OCI-LY7 (cell line): Measurements from ENCODE around the gene SYTL3. TPM values are rescaled to one million over a fixed set of nuclear protein-coding genes. Genes with fewer than 3 reads are reported as not detected.

ENCODE experiments used
- BruUV-seq: library from RNA; stranded (reverse); fragments of 400-500 nt; replicated peaks from 2 replicates; lab custom pipeline; 2021; lab: Mats Ljungman, UMichigan
- CTCF ChIA-PET: fragments of 300-600 bp; sonication (Branson Sonifier 250); formaldehyde crosslinking; loops from one replicate; lab custom pipeline; 2022; ENCODE audit warnings: antibody characterized with exemption; ENCODE audit not compliant: unreplicated experiment; lab: Charles Lee
- POLR2A ChIA-PET: fragments of 300-600 bp; sonication (Branson Sonifier 250); formaldehyde crosslinking; loops from one replicate; lab custom pipeline; 2022; ENCODE audit warnings: antibody characterized with exemption; lab: Charles Lee
- DNase-seq: peaks from one replicate; pipeline ENCODE4 v3.0.0-alpha.2; 2015; ENCODE audit warnings: low spot score
- H2AFZ ChIP-seq: fragments of 200-600 bp; sonication (generic), shearing (Covaris generic); 2 replicates; pipeline ENCODE4 v1.6.1; 2014; ENCODE audit warnings: mild to moderate bottlenecking, antibody characterized with exemption, low read length, moderate library complexity
- H3K27ac ChIP-seq: fragments of 200-600 bp; sonication (generic); 2 replicates; pipeline ENCODE4 v1.5.1; 2014; ENCODE audit warnings: mixed run types, low read depth, mild to moderate bottlenecking, moderate library complexity, low read length, inconsistent platforms; ENCODE audit not compliant: poor library complexity, severe bottlenecking
- H3K36me3 ChIP-seq: fragments of 200-600 bp; sonication (generic); 2 replicates; pipeline ENCODE4 v1.6.1; 2014; ENCODE audit warnings: mild to moderate bottlenecking, antibody characterized with exemption, low read length, moderate library complexity, mixed read lengths; ENCODE audit not compliant: insufficient read depth
- H3K4me1 ChIP-seq: fragments of 200-600 bp; sonication (generic); 2 replicates; pipeline ENCODE4 v1.5.1; 2014; ENCODE audit warnings: mild to moderate bottlenecking, low read length; ENCODE audit not compliant: insufficient read depth, poor library complexity, severe bottlenecking
- H3K4me2 ChIP-seq: fragments of 200-600 bp; sonication (generic); 2 replicates; pipeline ENCODE4 v1.6.1; 2014; ENCODE audit warnings: mild to moderate bottlenecking, low read length
- H3K4me3 ChIP-seq: fragments of 200-600 bp; sonication (generic); 2 replicates; pipeline ENCODE4 v1.5.1; 2014; ENCODE audit warnings: mild to moderate bottlenecking, low read depth, low read length; ENCODE audit not compliant: poor library complexity, severe bottlenecking
- H3K79me2 ChIP-seq: fragments of 200-600 bp; sonication (generic); 2 replicates; pipeline ENCODE4 v1.6.1; 2016; ENCODE audit warnings: low read depth, mild to moderate bottlenecking, low read length, moderate library complexity, mixed read lengths; ENCODE audit not compliant: insufficient read depth
- H3K9me2 ChIP-seq: fragments of 200-600 bp; sonication (generic); 2 replicates; pipeline ENCODE4 v1.6.1; 2016; ENCODE audit warnings: mild to moderate bottlenecking, low read length, mixed read lengths; ENCODE audit not compliant: insufficient read depth
- H3K9me3 ChIP-seq: fragments of 200-600 bp; sonication (generic); 2 replicates; pipeline ENCODE4 v1.6.1; 2014; ENCODE audit warnings: mild to moderate bottlenecking, mixed run types, low read length, mixed read lengths
- H4K20me1 ChIP-seq: fragments of 200-600 bp; sonication (generic); 2 replicates; pipeline ENCODE4 v1.6.1; 2014; ENCODE audit warnings: mild to moderate bottlenecking, antibody characterized with exemption, low read length, moderate library complexity, mixed read lengths; ENCODE audit not compliant: insufficient read depth
- CTCF ChIP-seq: fragments of 200-600 bp; sonication (generic); conservative IDR thresholded peaks from 2 replicates; pipeline ENCODE4 v1.5.1; 2014; ENCODE audit warnings: mild to moderate bottlenecking, antibody characterized with exemption, low read length, moderate library complexity, mixed read lengths
- EZH2phosphoT487 ChIP-seq: fragments of 200-600 bp; sonication (generic); IDR thresholded peaks from 2 replicates; pipeline ENCODE4 v1.6.1; 2018; ENCODE audit warnings: low read depth, borderline replicate concordance, mild to moderate bottlenecking, mixed run types, antibody characterized with exemption, low read length, moderate library complexity, mixed read lengths
- intact Hi-C: fragments of 100-400 bp; cut with micrococcal nuclease; formaldehyde crosslinking; loops from one replicate; pipeline ENCODE4 v1.10.0; 2022; ENCODE audit not compliant: unreplicated experiment
- total RNA-seq, 2 experiments: library from RNA; depleted of rRNA in 1 of 2; stranded (reverse); fragments of >200 nt in 1 of 2; shearing (Covaris generic) in 1 of 2; gene quantifications; 2 replicates each; pipeline ENCODE4 v1.2.3, GENCODE V29; 2014 to 2022

SYTL3 gene
- total RNA-seq, 2 experiments from 2014 or later, result 0.32 to 0.89 TPM

- no peaks in the 10 kb centered on the region for H4K20me1 ChIP-seq
- no peak overlapping the region for H3K4me3 ChIP-seq
- H3K9me3 ChIP-seq, result no peaks in the 10 kb centered on the region
- no peaks in the 10 kb centered on the region for H3K9me2 ChIP-seq
- no peak overlapping the region for H3K27ac ChIP-seq
- DNase-seq, result no peak
- H3K36me3 ChIP-seq, result no peaks in the 10 kb centered on the region
- POLR2A ChIA-PET, result interaction anchor here (1.1 kb wide), 1 partner anchor 11 kb away, joined by 4 read pairs; no protein-coding TSS in a partner anchor
- H3K79me2 ChIP-seq, result no peaks in the 10 kb centered on the region
- no peak overlapping the region for H3K4me2 ChIP-seq
- CTCF ChIA-PET, result no interaction called here
- H2AFZ ChIP-seq, result no peak overlapping the region
- TF ChIP-seq CTCF, result no peak
- no peak for TF ChIP-seq EZH2phosphoT487
- intact Hi-C loops, result no loop called here
- H3K4me1 ChIP-seq, result no peaks in the 10 kb centered on the region
- BruUV-seq, result no TSS peak
Observed at GRCh38 chr6:158661156-158661685, 11.4 kb downstream of the SYTL3 start.

- Histone ChIP-seq H3K27ac (no peak overlapping the region), H2AFZ (no peak overlapping the region), H3K79me2 (no peaks in the 10 kb centered on the region), H3K36me3 (no peaks in the 10 kb centered on the region), H3K4me2 (no peak overlapping the region), H3K9me3 (no peaks in the 10 kb centered on the region), H3K4me1 (no peaks in the 10 kb centered on the region), H3K9me2 (no peaks in the 10 kb centered on the region), H3K4me3 (no peak overlapping the region), H4K20me1 (no peaks in the 10 kb centered on the region)
- TF ChIP-seq CTCF (no peak), EZH2phosphoT487 (no peak)
- ChIA-PET POLR2A (interaction anchor here (1.1 kb wide), 1 partner anchor 12 kb away, joined by 4 read pairs; no protein-coding TSS in a partner anchor), CTCF (no interaction called here)
- no peak for DNase-seq
- BruUV-seq, result no TSS peak
- intact Hi-C loops, result no loop called here
Observed at GRCh38 chr6:158662607-158662953, 12.7 kb downstream of the SYTL3 start.

GRCh38 chr6:158662954-158663624 is 13.2 kb downstream of the SYTL3 start:
- H3K9me2 ChIP-seq, result no peaks in the 10 kb centered on the region
- DNase-seq, result no peak
- H3K4me1 ChIP-seq, result no peaks in the 10 kb centered on the region
- H4K20me1 ChIP-seq, result no peaks in the 10 kb centered on the region
- BruUV-seq, result no TSS peak
- no peaks in the 10 kb centered on the region for H3K79me2 ChIP-seq
- intact Hi-C loops, result no loop called here
- no peaks in the 10 kb centered on the region for H3K9me3 ChIP-seq
- TF ChIP-seq EZH2phosphoT487 (no peak), CTCF (no peak)
- no peak overlapping the region for H3K27ac ChIP-seq
- ChIA-PET CTCF (no interaction called here), POLR2A (no interaction called here)
- H3K4me3 ChIP-seq, result no peak overlapping the region
- no peak overlapping the region for H2AFZ ChIP-seq
- no peak overlapping the region for H3K4me2 ChIP-seq
- no peaks in the 10 kb centered on the region for H3K36me3 ChIP-seq
